Natural killer cell treated with Interleukin-12 subunit alpha and Interleukin-12 subunit beta and Interleukin-15 and Interleukin-18, amount 100 ng/mL, for 72 hours (primary cell): ENCODE measurements around the gene GNAS. TPM values are rescaled to one million over a fixed set of nuclear protein-coding genes. Genes with fewer than 3 reads are reported as not detected.

Experiments
- ATAC-seq, 2 donors: fragments of 150-1000 bp; cut with Tn5 transposase in 1 of 2; sonication (Bioruptor Pico), chemical (Tn5 transposase) in 1 of 2; 2 replicates each; pipeline ENCODE4 v1.10.0; 2021
- DNase-seq: peaks from one replicate; pipeline ENCODE4 v3.0.0; 2022; ENCODE audit warnings: low spot score
- H3K27ac Mint-ChIP-seq, 2 donors: 1 replicate in 1 of 2; 2 replicates in 1 of 2; pipeline ENCODE4 v1.8.0; 2022; ENCODE audit warnings: mixed read lengths in 2 of 2, mild to moderate bottlenecking in 1 of 2, moderate library complexity in 1 of 2
- H3K27me3 Mint-ChIP-seq, 2 donors: 1 replicate in 1 of 2; 2 replicates in 1 of 2; pipeline ENCODE4 v1.8.0; 2022; ENCODE audit warnings: mixed read lengths in 2 of 2
- H3K36me3 Mint-ChIP-seq: one replicate; pipeline ENCODE4 v1.8.0; 2022; ENCODE audit warnings: mixed read lengths
- H3K4me1 Mint-ChIP-seq, 2 donors: 1 replicate in 1 of 2; 2 replicates in 1 of 2; pipeline ENCODE4 v1.8.0; 2022; ENCODE audit warnings: low read depth in 2 of 2, mixed read lengths in 2 of 2, mild to moderate bottlenecking in 1 of 2
- H3K4me3 Mint-ChIP-seq: one replicate; pipeline ENCODE4 v1.8.0; 2022; ENCODE audit warnings: mixed read lengths
- H3K9me3 Mint-ChIP-seq: 2 replicates; pipeline ENCODE4 v1.8.0; 2022; ENCODE audit warnings: mixed read lengths
- total RNA-seq, 2 donors: library from RNA; stranded (reverse); gene quantifications; one replicate each; pipeline ENCODE4 v1.2.3, GENCODE V29; 2022

GNAS gene
- 100 to 1,000 TPM; 459 to 740 TPM for total RNA-seq

DNA sequence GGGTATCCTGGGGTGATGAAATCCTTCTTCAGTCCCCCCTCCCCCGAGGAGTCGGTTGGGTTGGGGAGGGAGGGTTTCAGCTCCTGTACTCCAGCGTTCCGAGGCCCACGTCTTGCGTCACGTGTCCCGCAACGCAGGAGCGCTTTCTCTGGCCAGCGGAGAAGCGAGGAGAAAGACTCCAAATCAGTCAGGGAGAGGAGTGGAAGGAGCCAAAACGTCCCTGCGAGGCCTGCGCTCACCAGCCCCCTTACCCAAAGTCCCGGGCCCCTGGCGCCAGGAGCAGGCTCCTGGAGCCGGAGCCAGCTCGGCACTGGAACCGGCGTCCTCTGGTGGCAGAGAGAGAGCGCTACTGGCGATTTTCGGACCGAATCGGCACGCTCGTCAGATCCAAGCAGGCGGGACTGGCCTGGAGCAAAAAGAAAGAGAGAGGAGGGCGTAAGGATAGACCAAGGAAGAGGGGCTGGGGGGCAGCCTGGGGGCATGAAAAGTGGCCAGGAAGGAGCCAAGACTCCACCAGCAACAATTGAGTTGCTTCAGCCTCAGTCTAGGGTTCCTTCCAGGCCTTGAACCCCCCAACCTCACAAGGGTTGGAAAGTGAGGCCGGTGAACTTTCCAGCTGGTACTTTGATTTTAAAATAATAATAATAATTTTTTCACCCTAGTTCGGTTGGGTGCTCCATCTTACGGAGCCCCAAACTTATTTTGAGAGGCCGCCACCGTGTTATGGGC lies at the start of gene GNAS:
Gene GNAS, plus strand, starts transcription at position 174 of the 729 bp plus-strand sequence.
- no peaks in the 10 kb centered on the region for H3K9me3 Mint-ChIP-seq
- H3K4me3 Mint-ChIP-seq = peak within 1 kb of the TSS; percentile 90
- peaks cover 43 to 44% of the 10 kb centered on the region in 2 donors for H3K27me3 Mint-ChIP-seq
- DNase-seq (no peak), ATAC-seq (peak in 1 of 2 donors; percentile 40)
- H3K36me3 Mint-ChIP-seq = no peaks in the 10 kb centered on the region
- H3K27ac Mint-ChIP-seq = no peak within 1 kb of the TSS
- peaks cover 8 to 18% of the 10 kb centered on the region in 2 donors for H3K4me1 Mint-ChIP-seq

DNA sequence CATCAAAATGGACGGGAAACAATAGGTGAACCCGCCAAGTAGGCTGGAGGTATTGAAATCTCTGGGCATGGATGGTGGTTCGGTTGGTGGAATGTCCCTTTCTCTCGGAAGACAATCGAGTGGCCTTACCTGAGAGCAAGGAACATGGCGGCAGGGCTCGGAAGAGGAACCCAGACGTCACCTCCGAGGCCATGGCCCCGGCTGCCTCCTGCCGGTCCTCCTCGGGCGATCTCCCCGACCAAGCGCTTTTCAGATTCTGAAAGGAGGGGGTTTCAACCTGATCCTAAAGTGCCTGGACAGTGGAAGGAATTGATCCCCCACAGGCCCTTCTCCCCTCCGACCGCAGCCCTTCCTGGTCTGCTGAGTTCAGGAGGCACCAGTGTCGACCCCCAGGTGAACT lies 49.0 kb upstream of the GNAS start:
- DNase-seq (no peak), ATAC-seq (no peak)
- Mint-ChIP-seq H3K27ac (no peak overlapping the region), H3K9me3 (no peaks in the 10 kb centered on the region), H3K4me1 (no peaks in the 10 kb centered on the region), H3K4me3 (no peak overlapping the region), H3K36me3 (no peaks in the 10 kb centered on the region), H3K27me3 (peaks cover 21 to 35% of the 10 kb centered on the region in 2 donors)

DNA sequence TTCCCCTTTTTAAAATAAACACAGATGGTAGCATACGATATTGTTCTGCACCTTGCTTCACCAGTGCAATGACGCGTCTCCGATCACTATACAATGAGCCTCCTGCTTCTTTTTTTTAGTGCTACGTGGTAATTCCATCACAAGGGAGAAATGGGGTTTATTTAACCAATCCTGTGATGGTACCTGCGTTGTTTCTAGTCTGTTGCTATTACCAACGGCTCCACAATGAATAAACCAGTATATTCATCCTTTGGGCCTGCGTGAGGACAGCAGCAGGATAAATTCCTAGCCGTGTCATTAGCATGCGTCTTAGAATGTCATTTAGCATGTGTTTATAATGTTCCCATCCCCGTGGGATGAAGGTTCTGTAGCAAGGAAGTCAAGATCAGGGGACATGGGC lies 44.7 kb upstream of the GNAS start:
- Mint-ChIP-seq H3K27me3 (peaks cover 21 to 40% of the 10 kb centered on the region in 2 donors), H3K27ac (no peak overlapping the region), H3K9me3 (no peaks in the 10 kb centered on the region)

DNA sequence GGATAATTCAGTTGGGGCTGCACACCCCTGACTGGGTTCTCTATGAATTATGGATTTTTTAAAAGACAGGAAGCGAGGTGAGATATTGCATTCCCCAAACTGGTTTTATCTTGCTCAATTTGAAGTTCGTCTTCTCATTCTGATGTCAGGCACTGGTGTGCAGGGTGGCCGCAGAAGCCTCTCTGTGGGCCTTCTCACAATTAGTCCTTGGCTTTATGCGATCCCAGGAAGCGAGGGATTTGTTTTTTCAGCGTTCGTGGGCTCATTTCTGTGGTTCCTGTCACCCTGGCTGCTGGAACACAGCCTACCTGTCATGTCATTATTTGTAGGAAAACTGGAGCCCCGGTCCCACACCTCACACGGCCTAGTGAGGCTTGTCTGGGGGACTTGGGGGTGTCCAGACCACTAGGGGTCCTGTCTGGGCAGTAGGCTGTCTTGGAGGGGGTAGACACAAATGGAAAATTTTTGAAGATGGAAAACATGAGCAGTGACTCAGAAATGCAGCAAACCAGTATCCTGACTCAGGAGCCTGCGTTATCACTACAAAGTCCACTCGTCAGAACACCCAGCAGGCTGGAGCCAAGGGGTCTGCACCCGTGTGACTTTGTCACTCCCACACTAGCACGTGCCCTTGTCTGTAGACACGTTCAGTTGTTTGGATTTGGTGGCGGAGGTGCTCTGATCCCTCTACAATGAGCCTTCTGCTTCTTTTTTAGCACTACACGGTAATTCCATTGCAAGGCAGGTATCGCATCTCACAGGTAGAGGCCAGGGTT lies 44.1 kb upstream of the GNAS start:
- ATAC-seq (no peak), DNase-seq (no peak)
- Mint-ChIP-seq H3K4me1 (no peaks in the 10 kb centered on the region), H3K27me3 (peaks cover 20 to 41% of the 10 kb centered on the region in 2 donors), H3K27ac (no peak overlapping the region), H3K4me3 (no peak overlapping the region), H3K9me3 (no peaks in the 10 kb centered on the region), H3K36me3 (no peaks in the 10 kb centered on the region)

More for the DNA sequence above, 44.7 kb upstream of the GNAS start:
- DNase-seq = no peak
- H3K4me1 Mint-ChIP-seq = no peaks in the 10 kb centered on the region
- no peaks in the 10 kb centered on the region for H3K36me3 Mint-ChIP-seq
- ATAC-seq = no peak
- H3K4me3 Mint-ChIP-seq = no peak overlapping the region

DNA sequence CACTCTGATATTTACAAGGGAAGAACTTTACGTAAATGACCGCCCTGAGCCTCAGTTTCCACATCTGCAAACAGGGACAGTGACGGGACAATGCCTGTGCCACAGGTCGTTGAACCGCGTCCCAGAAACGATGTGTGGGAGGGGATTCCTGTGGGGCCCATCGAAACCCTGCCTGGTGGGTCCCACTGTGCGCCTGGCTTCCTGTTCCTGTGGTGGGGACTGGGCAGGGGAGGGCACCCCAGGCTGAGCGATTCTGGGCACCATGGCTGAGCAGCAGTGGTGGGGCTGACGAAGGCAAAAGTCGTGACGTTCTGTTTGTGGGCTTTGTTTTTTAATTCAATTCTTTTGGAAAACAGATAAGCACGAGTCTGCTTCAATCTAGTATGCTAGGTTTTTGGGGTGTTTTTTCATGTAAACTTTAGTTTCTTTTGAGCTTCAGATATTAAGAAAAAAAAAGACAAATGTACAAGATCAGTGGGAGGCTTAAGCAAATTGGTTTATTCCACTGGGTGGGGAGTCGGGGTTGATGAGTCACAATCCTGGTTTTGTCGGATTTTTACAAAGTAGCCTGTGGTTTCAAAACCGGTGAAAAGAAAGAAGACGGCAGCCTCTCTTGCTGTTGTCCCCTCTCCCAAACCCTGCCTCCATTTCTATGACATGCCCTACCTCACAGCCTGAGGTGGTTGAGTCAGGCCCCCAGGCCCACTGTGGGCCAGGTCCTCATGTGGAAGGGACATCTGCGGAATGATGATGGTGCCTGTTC lies 42.2 kb upstream of the GNAS start:
- Mint-ChIP-seq H3K27ac (no peak overlapping the region), H3K4me3 (no peak overlapping the region), H3K4me1 (no peaks in the 10 kb centered on the region), H3K27me3 (peaks cover 19 to 44% of the 10 kb centered on the region in 2 donors), H3K9me3 (no peaks in the 10 kb centered on the region), H3K36me3 (no peaks in the 10 kb centered on the region)
- DNase-seq = no peak
- ATAC-seq = no peak

DNA sequence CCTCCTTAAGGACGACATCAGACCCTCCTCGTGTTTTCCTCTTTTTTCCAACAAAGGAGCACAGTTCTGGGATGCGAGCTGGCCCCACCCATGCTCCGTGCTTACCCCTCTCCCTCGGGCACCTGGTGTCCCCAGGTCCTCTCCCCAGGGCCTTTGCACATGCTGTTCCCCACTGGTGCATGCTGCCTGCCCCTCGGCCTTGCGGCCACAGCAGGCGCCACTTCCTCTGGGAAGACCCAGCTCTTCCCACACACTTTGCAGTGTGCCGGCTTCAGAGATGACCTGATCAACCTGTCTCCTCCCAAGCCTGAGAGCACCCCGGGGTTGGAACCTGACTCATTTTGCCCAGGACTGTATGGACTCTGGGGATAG lies 41.7 kb upstream of the GNAS start:
- H3K9me3 Mint-ChIP-seq = no peaks in the 10 kb centered on the region
- no peak overlapping the region for H3K4me3 Mint-ChIP-seq
- ATAC-seq (no peak), DNase-seq (no peak)
- H3K27me3 Mint-ChIP-seq = peaks cover 21 to 38% of the 10 kb centered on the region in 2 donors
- H3K27ac Mint-ChIP-seq = no peak overlapping the region
- no peaks in the 10 kb centered on the region for H3K4me1 Mint-ChIP-seq
- H3K36me3 Mint-ChIP-seq = no peaks in the 10 kb centered on the region

DNA sequence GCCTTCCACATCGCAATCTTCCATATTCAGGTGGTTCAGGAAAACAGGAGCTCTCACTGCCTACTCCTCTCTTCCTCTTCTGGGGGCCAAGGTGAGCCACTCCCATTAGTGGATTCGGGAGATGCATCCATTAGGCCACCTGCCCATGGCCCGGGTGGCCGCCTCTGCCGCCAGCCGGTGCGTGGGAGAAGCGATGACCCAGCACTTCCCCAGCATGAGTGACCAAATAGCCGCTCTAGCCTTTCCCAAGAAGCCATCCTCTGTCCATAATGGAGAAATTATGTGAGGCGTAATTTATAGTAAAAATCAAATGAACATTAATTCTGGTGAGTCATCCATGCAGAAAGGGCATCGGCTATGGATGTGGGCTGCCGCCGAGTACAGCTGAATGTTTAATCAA lies 41.2 kb upstream of the GNAS start:
- DNase-seq = no peak
- ATAC-seq = no peak
- Mint-ChIP-seq H3K27ac (no peak overlapping the region), H3K4me1 (no peaks in the 10 kb centered on the region), H3K36me3 (no peaks in the 10 kb centered on the region), H3K4me3 (no peak overlapping the region), H3K27me3 (peaks cover 21 to 35% of the 10 kb centered on the region in 2 donors), H3K9me3 (no peaks in the 10 kb centered on the region)

DNA sequence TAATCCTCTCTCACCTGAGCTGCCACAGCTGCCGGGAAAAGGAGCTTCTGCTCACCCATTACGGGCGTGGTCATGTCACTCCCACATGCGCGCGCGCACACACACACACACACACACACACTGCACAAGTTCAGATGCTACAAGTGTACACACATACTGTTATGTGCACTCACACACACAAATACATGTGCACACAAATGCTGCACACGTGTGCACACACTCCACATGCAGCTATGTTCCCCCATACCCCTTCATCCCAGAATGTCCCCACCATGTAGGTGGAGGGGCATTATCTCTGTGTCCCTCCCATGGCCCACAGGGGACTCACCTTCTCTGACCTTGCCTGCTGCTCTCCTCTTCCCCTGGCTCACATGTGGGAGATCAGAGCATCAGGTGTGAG lies 39.1 kb upstream of the GNAS start:
- Mint-ChIP-seq H3K4me1 (peaks cover 3 to 4% of the 10 kb centered on the region in 2 donors), H3K36me3 (no peaks in the 10 kb centered on the region), H3K4me3 (no peak overlapping the region), H3K27ac (no peak overlapping the region), H3K27me3 (peaks cover 20 to 25% of the 10 kb centered on the region in 2 donors), H3K9me3 (no peaks in the 10 kb centered on the region)
- ATAC-seq = no peak
- no peak for DNase-seq

DNA sequence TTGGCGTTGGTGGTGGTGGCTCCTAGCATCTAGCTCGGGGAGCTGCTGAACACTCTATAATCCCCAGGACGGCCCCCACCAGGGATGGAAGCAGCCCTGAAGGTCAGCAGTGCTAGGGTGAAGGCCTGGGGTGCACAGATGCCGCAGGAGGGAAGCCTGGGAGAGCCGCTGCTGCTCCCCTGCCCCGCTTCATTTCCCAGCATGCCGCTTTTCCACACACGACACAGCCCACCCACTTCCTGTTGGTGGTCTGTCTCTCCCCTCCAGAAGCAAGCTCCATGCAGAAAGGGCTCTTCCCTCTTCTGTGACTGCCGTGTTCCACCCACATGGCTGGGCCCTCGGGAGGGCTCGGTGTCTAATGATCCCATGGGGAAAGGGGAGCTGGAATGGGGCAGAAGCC lies 37.1 kb upstream of the GNAS start:
- Mint-ChIP-seq H3K4me3 (no peak overlapping the region), H3K27ac (no peak overlapping the region), H3K27me3 (peaks cover 15 to 30% of the 10 kb centered on the region in 2 donors), H3K4me1 (peaks cover 11 to 12% of the 10 kb centered on the region in 2 donors), H3K9me3 (no peaks in the 10 kb centered on the region), H3K36me3 (no peaks in the 10 kb centered on the region)
- ATAC-seq = no peak
- DNase-seq = no peak

DNA sequence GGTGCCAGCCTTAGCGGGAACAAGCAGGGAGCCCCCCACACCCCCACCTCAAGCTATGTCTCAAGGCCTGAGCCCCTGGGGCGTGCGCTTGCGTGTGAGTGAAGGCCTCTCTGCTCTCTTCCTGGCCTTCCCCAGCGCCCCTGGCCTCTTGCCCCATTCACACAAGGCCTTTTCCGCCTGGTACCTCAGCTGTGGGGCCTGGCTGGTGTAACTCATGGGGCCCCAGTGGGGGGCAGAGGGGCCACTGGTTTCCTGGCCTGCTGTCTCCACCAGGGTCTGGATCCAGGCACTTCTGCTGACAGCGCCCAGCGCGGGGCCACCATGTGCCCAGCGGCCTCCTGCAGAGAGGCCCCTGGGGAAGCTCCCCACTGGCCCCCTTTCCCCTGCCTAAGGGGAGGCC lies 36.5 kb upstream of the GNAS start:
- peaks cover 15 to 30% of the 10 kb centered on the region in 2 donors for H3K27me3 Mint-ChIP-seq

DNA sequence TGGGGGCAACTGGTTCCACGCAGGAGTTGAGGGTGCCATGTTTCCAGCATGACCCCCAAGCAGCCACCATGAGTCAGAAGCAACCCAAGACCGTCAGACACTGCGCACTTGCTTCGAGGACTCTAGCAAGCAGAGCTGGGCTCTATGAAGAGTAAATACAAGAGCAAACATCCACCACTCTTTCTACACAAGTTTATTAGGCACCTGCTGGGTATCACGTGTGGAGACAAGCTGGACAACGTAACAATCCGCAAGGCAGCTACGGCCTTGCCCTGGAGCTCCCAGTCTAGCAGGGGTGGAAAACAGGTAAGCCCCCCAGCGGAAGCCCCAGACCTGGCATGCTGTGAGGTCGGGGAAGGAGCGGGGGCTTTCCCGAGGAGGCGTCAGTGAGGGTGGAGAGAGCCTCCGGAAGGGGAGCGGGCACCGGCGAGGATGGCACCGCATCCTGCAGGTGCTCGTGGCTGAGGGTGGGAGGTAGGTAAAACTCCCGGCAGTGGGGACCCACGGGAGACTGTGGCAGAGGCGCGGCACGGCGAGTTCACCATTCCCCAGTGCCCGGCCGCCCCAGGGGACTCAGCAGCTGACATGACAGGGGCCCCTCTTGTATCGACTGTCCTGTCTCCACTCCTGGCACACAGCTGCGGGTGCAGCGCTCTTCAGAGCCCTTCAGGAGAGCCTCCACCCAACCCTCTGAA lies 35.4 kb upstream of the GNAS start:
- peaks cover 11 to 15% of the 10 kb centered on the region in 2 donors for H3K4me1 Mint-ChIP-seq
- H3K27me3 Mint-ChIP-seq = peaks cover 10 to 26% of the 10 kb centered on the region in 2 donors
- H3K4me3 Mint-ChIP-seq = no peak overlapping the region
- no peaks in the 10 kb centered on the region for H3K9me3 Mint-ChIP-seq
- ATAC-seq (no peak), DNase-seq (no peak)
- H3K27ac Mint-ChIP-seq = no peak overlapping the region
- no peaks in the 10 kb centered on the region for H3K36me3 Mint-ChIP-seq

More for the DNA sequence above, 36.5 kb upstream of the GNAS start:
- no peak overlapping the region for H3K27ac Mint-ChIP-seq
- DNase-seq (no peak), ATAC-seq (no peak)
- no peaks in the 10 kb centered on the region for H3K36me3 Mint-ChIP-seq
- H3K4me3 Mint-ChIP-seq = no peak overlapping the region
- peaks cover 11 to 12% of the 10 kb centered on the region in 2 donors for H3K4me1 Mint-ChIP-seq
- H3K9me3 Mint-ChIP-seq = no peaks in the 10 kb centered on the region

DNA sequence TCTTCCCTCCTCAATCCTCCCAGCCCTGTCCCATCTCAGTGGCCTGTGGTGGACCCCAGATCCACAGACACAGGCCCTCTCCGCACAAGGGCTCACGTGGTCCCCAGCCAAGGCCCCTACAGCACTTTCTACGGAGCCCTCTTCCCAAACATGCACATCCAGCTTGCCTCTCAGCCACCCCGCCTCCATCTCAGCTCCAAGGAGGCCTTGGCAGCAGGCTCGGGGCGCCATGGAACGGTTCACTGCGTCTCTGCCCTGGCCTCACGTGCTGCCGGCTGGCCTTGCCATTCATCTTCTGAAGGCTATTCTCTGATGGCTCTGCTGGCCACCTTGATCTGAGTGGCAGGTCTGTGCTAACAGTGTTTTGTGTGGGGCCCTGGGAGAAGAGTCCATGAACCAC lies 34.8 kb upstream of the GNAS start:
- no peak overlapping the region for H3K4me3 Mint-ChIP-seq
- no peak overlapping the region for H3K27ac Mint-ChIP-seq
- no peaks in the 10 kb centered on the region for H3K9me3 Mint-ChIP-seq
- no peaks in the 10 kb centered on the region for H3K36me3 Mint-ChIP-seq
- peaks cover 9 to 26% of the 10 kb centered on the region in 2 donors for H3K27me3 Mint-ChIP-seq
- ATAC-seq (no peak), DNase-seq (no peak)
- H3K4me1 Mint-ChIP-seq = peaks cover 11 to 15% of the 10 kb centered on the region in 2 donors

DNA sequence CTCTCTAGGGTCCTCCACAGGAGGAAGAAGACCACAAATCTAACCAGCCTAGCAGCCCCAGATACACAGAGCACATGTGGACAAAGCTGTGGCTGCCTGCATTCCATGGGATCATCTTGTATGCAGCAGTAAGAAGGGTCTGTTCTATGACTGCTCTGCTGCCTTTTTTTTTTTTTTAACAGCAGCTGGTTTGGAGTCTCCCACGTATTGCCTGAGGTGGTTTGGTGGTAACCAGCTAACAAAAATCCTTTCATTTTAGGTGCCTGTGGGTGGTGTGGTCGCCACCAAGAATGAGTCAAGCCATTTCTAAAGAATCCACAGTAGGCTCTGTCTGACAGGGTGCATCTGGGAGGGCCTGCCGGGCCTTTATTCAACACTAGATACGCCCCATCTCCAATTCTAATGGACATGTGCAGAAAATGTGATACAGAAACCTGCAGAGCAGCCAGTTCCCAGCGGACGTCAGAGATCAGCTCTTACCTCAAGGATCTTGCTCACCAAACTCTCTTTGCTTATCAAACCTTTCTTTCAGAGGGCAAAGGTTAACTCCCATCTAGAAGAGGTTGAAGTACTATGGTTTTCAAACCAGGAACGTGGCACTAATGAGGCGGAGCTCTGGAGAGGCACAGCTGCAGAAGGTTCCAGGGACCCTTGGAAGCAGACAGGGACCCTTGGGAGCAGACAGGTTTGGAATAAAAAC lies 33.8 kb upstream of the GNAS start:
- DNase-seq (no peak), ATAC-seq (peak; percentile 88)
- Mint-ChIP-seq H3K27me3 (peaks cover under 1 to 20% of the 10 kb centered on the region in 2 donors), H3K4me3 (no peak overlapping the region), H3K36me3 (no peaks in the 10 kb centered on the region), H3K27ac (no peak overlapping the region), H3K9me3 (no peaks in the 10 kb centered on the region), H3K4me1 (peaks cover 11 to 15% of the 10 kb centered on the region in 2 donors)
